H1 (cell line): Measurements from ENCODE around the gene SCN8A. TPM values are rescaled to one million over a fixed set of nuclear protein-coding genes. Genes with fewer than 3 reads are reported as not detected.

Experiments
- CTCF ChIA-PET: fragments of 300-600 bp; sonication (Branson Sonifier 250); formaldehyde crosslinking; loops from one replicate; lab custom pipeline; 2021; ENCODE audit not compliant: partially characterized antibody; lab: Charles Lee
- POLR2A ChIA-PET: fragments of 300-600 bp; sonication (Branson Sonifier 250); formaldehyde crosslinking; loops from one replicate; lab custom pipeline; 2021; ENCODE audit warnings: inconsistent platforms; ENCODE audit not compliant: partially characterized antibody; lab: Charles Lee
- DNase-seq, 2 experiments: peaks; one replicate each; pipeline versions ENCODE4 v3.0.0 to v3.0.0-alpha.2; 2010 to 2022; ENCODE audit warnings: low spot score in 2 of 2, low read depth in 1 of 2, mixed read lengths in 1 of 2
- FAIRE-seq: peaks from 2 replicates; lab custom pipeline; 2011; peaks lifted over from hg19 to GRCh38; lab: Jason Lieb, UNC
- H2AFZ ChIP-seq: 2 replicates; pipeline ENCODE4 v1.8.1; 2012; ENCODE audit warnings: low read length, inconsistent platforms
- H2AK5ac ChIP-seq: 2 replicates; pipeline ENCODE4 v1.6.1; 2013; ENCODE audit warnings: low read depth, low read length
- H2BK120ac ChIP-seq: replicated peaks from 2 replicates; pipeline ENCODE3; 2013; ENCODE audit warnings: low read depth, low read length, inconsistent platforms
- H2BK12ac ChIP-seq: 2 replicates; pipeline ENCODE4 v1.6.1; 2013; ENCODE audit warnings: low read depth, low read length
- H2BK15ac ChIP-seq: 2 replicates; pipeline ENCODE4 v1.6.1; 2013; ENCODE audit warnings: low read length
- H2BK20ac ChIP-seq: 2 replicates; pipeline ENCODE4 v1.6.1; 2013; ENCODE audit warnings: low read length
- H2BK5ac ChIP-seq: 2 replicates; pipeline ENCODE4 v1.6.1; 2013; ENCODE audit warnings: low read depth, low read length
- H3K14ac ChIP-seq: 2 replicates; pipeline ENCODE4 v1.6.1; 2013; ENCODE audit warnings: inconsistent platforms; ENCODE audit not compliant: insufficient read length
- H3K18ac ChIP-seq: 2 replicates; pipeline ENCODE4 v1.6.1; 2013; ENCODE audit warnings: low read length; ENCODE audit errors: extremely low read depth
- H3K23ac ChIP-seq: 2 replicates; pipeline ENCODE4 v1.6.1; 2013; ENCODE audit warnings: inconsistent platforms; ENCODE audit not compliant: insufficient read length
- H3K23me2 ChIP-seq: 2 replicates; pipeline ENCODE4 v1.6.1; 2013; ENCODE audit warnings: low read depth, low read length
- H3K27ac ChIP-seq: 2 replicates; pipeline ENCODE4 v1.6.1; 2011; ENCODE audit warnings: low read depth, low read length, inconsistent platforms
- H3K27me3 ChIP-seq, 4 experiments: replicated peaks in 1 of 4; 1 replicate in 1 of 4; 2 replicates in 3 of 4; pipeline versions ENCODE4 v1.6.1 to v1.8.1; 2011 to 2013; ENCODE audit warnings: low read length in 3 of 4, mild to moderate bottlenecking in 3 of 4, inconsistent platforms in 2 of 4, mixed read lengths in 2 of 4, moderate library complexity in 1 of 4; ENCODE audit not compliant: control insufficient read depth in 3 of 4, insufficient read depth in 3 of 4; ENCODE audit errors: extremely low read depth in 1 of 4
- H3K36me3 ChIP-seq, 4 experiments: 2 replicates each; pipeline versions ENCODE4 v1.6.1 to v1.8.1; 2011 to 2013; ENCODE audit warnings: mild to moderate bottlenecking in 4 of 4, low read length in 3 of 4, moderate library complexity in 2 of 4, control low read depth in 1 of 4, inconsistent platforms in 1 of 4; ENCODE audit not compliant: insufficient read depth in 4 of 4, control insufficient read depth in 2 of 4
- H3K4ac ChIP-seq: replicated peaks from 2 replicates; pipeline ENCODE3; 2013; ENCODE audit warnings: low read length, low read depth, mixed read lengths, inconsistent platforms; ENCODE audit not compliant: insufficient read length
- H3K4me1 ChIP-seq, 4 experiments: replicated peaks in 1 of 4; 1 replicate in 1 of 4; 2 replicates in 3 of 4; pipeline versions ENCODE4 v1.6.1 to v1.8.1; 2011 to 2013; ENCODE audit warnings: low read length in 3 of 4, inconsistent platforms in 2 of 4, mixed read lengths in 1 of 4; ENCODE audit not compliant: insufficient read depth in 4 of 4, control insufficient read depth in 3 of 4
- H3K4me2 ChIP-seq, 2 experiments: 2 replicates each; pipeline versions ENCODE4 v1.6.1 to v1.8.1; 2011 to 2013; ENCODE audit warnings: low read depth in 2 of 2, low read length in 2 of 2, control low read depth in 1 of 2, inconsistent platforms in 1 of 2, mild to moderate bottlenecking in 1 of 2; ENCODE audit not compliant: insufficient read depth in 1 of 2
- H3K4me3 ChIP-seq, 4 experiments: fragments of 200-600, 300-600 bp in 1 of 4; sonication (generic), shearing (Covaris generic), sonication (Bioruptor Twin) in 1 of 4; 2 replicates each; pipeline versions ENCODE4 v1.5.1 to v1.8.1; 2011 to 2016; ENCODE audit warnings: low read length in 4 of 4, low read depth in 3 of 4, control low read depth in 2 of 4, inconsistent platforms in 2 of 4, mild to moderate bottlenecking in 2 of 4, mixed read lengths in 1 of 4, moderate library complexity in 1 of 4; ENCODE audit not compliant: insufficient read depth in 2 of 4; ENCODE audit errors: extremely low read depth in 1 of 4
- H3K56ac ChIP-seq: replicated peaks from 2 replicates; pipeline ENCODE3; 2013; ENCODE audit warnings: low read depth, mild to moderate bottlenecking, mixed read lengths, low read length, inconsistent platforms; ENCODE audit not compliant: insufficient read length
- H3K79me1 ChIP-seq: 2 replicates; pipeline ENCODE4 v1.6.1; 2013; ENCODE audit warnings: low read depth, low read length, control low read depth
- H3K79me2 ChIP-seq, 2 experiments: 2 replicates each; pipeline versions ENCODE4 v1.6.1 to v1.8.1; 2012 to 2013; ENCODE audit warnings: low read length in 2 of 2, mild to moderate bottlenecking in 2 of 2, inconsistent platforms in 1 of 2; ENCODE audit not compliant: insufficient read depth in 2 of 2, control insufficient read depth in 1 of 2
- H3K9ac ChIP-seq, 4 experiments: replicated peaks in 1 of 4; 1 replicate in 1 of 4; 2 replicates in 3 of 4; pipeline versions ENCODE4 v1.6.1 to v1.8.1; 2011 to 2013; ENCODE audit warnings: low read depth in 3 of 4, low read length in 3 of 4, control low read depth in 2 of 4, mild to moderate bottlenecking in 2 of 4, moderate library complexity in 2 of 4, inconsistent platforms in 1 of 4; ENCODE audit errors: extremely low read depth in 1 of 4
- H3K9me3 ChIP-seq, 2 experiments: 2 replicates each; pipeline versions ENCODE4 v1.6.1 to v1.8.1; 2012 to 2013; ENCODE audit warnings: mild to moderate bottlenecking in 2 of 2, moderate library complexity in 2 of 2, control low read depth in 1 of 2, inconsistent platforms in 1 of 2, low read depth in 1 of 2, low read length in 1 of 2, mixed read lengths in 1 of 2; ENCODE audit not compliant: insufficient read depth in 2 of 2
- H4K20me1 ChIP-seq, 2 experiments: replicated peaks in 1 of 2; 2 replicates each; pipeline versions ENCODE3 to v1.8.1; 2011 to 2013; ENCODE audit warnings: inconsistent platforms in 2 of 2, low read length in 2 of 2, mild to moderate bottlenecking in 1 of 2; ENCODE audit not compliant: insufficient read depth in 2 of 2, control insufficient read depth in 1 of 2
- H4K5ac ChIP-seq: 2 replicates; pipeline ENCODE4 v1.6.1; 2013; ENCODE audit warnings: low read length, low read depth, mixed read lengths, inconsistent platforms; ENCODE audit not compliant: insufficient read length
- H4K8ac ChIP-seq: 2 replicates; pipeline ENCODE4 v1.8.0; 2013; ENCODE audit warnings: mild to moderate bottlenecking, moderate library complexity, low read length, inconsistent platforms; ENCODE audit not compliant: insufficient read depth; ENCODE audit errors: extremely low read depth
- H4K91ac ChIP-seq: replicated peaks from 2 replicates; pipeline ENCODE3; 2013; ENCODE audit warnings: low read length, mixed read lengths, inconsistent platforms; ENCODE audit not compliant: insufficient read length
- POLR2AphosphoS5 ChIP-seq: IDR thresholded peaks from 2 replicates; pipeline ENCODE4 v1.6.1; 2011; ENCODE audit warnings: low read depth, low read length
- RAD21 ChIP-seq, 2 experiments: IDR thresholded peaks in 1 of 2; conservative IDR thresholded peaks in 1 of 2; 2 replicates each; pipeline ENCODE4 v1.6.1; 2011; ENCODE audit warnings: low read depth in 2 of 2, low read length in 2 of 2, improper control_type of control experiment in 1 of 2, inconsistent platforms in 1 of 2, mild to moderate bottlenecking in 1 of 2, moderate library complexity in 1 of 2
- TCF12 ChIP-seq: IDR thresholded peaks from 2 replicates; pipeline ENCODE4 v1.6.1; 2011; ENCODE audit warnings: low read depth, mild to moderate bottlenecking, low read length
- WGBS, 2 experiments: shearing (Covaris generic) in 1 of 2; methylation state at CpG; one replicate each; pipeline versions ENCODE4 v1.1.6 to v1.1.7; 2013 to 2015; ENCODE audit warnings: low lambda C conversion rate in 2 of 2, mixed read lengths in 2 of 2, inconsistent platforms in 1 of 2, low coverage in 1 of 2, missing lambda C conversion rate in 1 of 2; ENCODE audit not compliant: insufficient replicate concordance in 2 of 2, insufficient coverage in 1 of 2, insufficient read length in 1 of 2; ENCODE audit errors: extremely low coverage in 1 of 2, missing lambda C conversion rate in 1 of 2; 5-methylcytosine and 5-hydroxymethylcytosine counted together
- polyA plus RNA-seq, 7 experiments: library from polyadenylated mRNA; depleted of rRNA in 3 of 7; stranded (reverse) in 5 of 7; unstranded in 2 of 7; fragments of >200 nt in 5 of 7; fragments of 200-250 nt in 2 of 7; gene quantifications; 1 replicate in 5 of 7; 2 replicates in 1 of 7; 4 replicates in 1 of 7; pipeline versions ENCODE4 v1.2.1 to v1.2.3, GENCODE V29; 2011 to 2013; ENCODE audit warnings: missing spikeins in 2 of 7, mixed read lengths in 2 of 7
- total RNA-seq: library from RNA; stranded (reverse); fragmentation: NEBNext Ultra II Directional; extraction: Animal tissue kit (Norgen Biotek cat#: 25700); gene quantifications from 2 replicates; pipeline ENCODE4 v1.2.1, GENCODE V29; 2021

Gene SCN8A
- total and polyA plus RNA-seq, 2 of the 8 experiments (the other 6 are each of a cell fraction or from before 2014, with no cell fraction given): 6.3 to 10.7 TPM

DNA sequence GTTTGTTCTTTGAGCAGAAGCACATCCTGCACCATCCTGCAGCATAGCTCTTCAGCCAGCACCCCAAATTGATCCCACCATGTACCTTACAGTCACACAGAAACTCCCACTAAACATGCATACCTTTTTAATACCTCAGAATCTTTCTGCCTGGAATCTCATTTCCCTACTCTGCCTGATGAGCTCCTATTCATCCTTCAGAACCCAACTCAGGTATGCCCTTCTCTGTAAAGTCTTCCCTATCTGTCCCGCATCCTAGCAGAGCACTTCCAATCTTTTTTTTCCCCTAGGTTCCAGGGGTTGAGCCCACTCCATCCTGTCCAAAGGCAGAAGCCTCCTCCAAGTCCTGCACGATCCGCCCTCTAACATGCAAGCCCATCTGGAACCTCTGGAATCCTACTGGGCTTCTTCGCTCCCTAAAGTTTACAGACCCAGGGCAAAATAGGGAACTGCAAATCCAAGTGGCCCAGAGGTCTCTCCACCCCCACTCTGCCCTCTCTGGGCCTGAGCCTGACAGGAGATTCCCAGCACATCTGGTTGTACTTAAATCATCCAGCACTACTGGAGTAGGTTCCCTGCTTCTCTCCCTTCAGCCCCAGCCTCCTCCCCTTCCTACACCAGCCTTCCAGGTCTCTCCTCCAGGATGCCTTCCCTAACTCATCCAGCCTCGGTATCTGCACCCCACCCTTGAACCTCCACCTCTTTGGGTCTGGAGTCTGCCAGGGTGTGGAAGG, 261.5 kb downstream of the SCN8A start:
- Histone ChIP-seq H3K9ac (no peak overlapping the region), H4K91ac (no peak overlapping the region), H4K5ac (no peak overlapping the region), H3K18ac (no peak overlapping the region), H2BK5ac (no peak overlapping the region), H4K8ac (no peak overlapping the region), H2BK20ac (no peak overlapping the region), H3K27ac (no peak overlapping the region), H3K4me2 (no peak overlapping the region), H3K79me2 (no peaks in the 10 kb centered on the region), H3K23me2 (peaks cover 14% of the 10 kb centered on the region), H4K20me1 (no peaks in the 10 kb centered on the region), H3K4ac (no peak overlapping the region), H3K36me3 (no peaks in the 10 kb centered on the region), H3K9me3 (no peaks in the 10 kb centered on the region), H3K14ac (no peak overlapping the region), H3K23ac (no peak overlapping the region), H2BK12ac (no peak overlapping the region), H2AFZ (no peak overlapping the region), H3K79me1 (no peaks in the 10 kb centered on the region), H2AK5ac (peak overlapping the region; percentile 82; the same call in 1 of the 2 replicates), H3K4me3 (no peak overlapping the region), H2BK120ac (no peak overlapping the region), H3K4me1 (peaks cover 0 to 20% (median 6%) of the 10 kb centered on the region in 4 experiments; a peak in 6 of 7 replicates), H3K56ac (no peak overlapping the region), H3K27me3 (peaks cover 6 to 40% (median 33%) of the 10 kb centered on the region in 4 experiments), H2BK15ac (peak overlapping the region; percentile 81)
- CTCF ChIA-PET: interaction anchor here (0.6 to 8.5 kb wide), 6 partner anchors 11 to 60 kb away, joined by 3 to 132 read pairs (median 18); no protein-coding TSS in a partner anchor
- TF ChIP-seq POLR2AphosphoS5 (peak; percentile 31; the same call in 1 of the 2 replicates), RAD21 (IDR thresholded peaks at IDR 0.05 in 1 of 2, conservative IDR thresholded peaks at IDR 0.05 in 1 of 2; ENCODE audit: low read depth in 2 of 2, low read length in 2 of 2) (no peak), TCF12 (peak; percentile 70; the same call in 1 of the 2 replicates)
- FAIRE-seq: no peak
- POLR2A ChIA-PET: interaction anchor here (1.0 to 11.0 kb wide), 2 partner anchors 14 to 35 kb away, joined by 3 to 107 read pairs; partner anchors contain the start of gene ANKRD33
- no peak for DNase-seq
- WGBS, 2 experiments: 78% methylated on average over 5 of the region's 5 CpGs; no CpG with 5 or more reads in 1 of the 2 experiments
